GM20000 (cell line): ENCODE data around the gene NFATC3.

Experiments used
- DNase-seq: peaks from one replicate; pipeline ENCODE4 v3.0.0; 2012; ENCODE audit warnings: low spot score
- CTCF ChIP-seq: IDR thresholded peaks from 2 replicates; pipeline ENCODE4 v1.5.1; 2012; ENCODE audit warnings: mild to moderate bottlenecking, control low read depth; ENCODE audit errors: extremely low read depth, missing control alignments

NFATC3 gene

GRCh38 chr16:68200088-68200783, 115.1 kb downstream of the NFATC3 start:
- DNase-seq = peak; percentile 23
- TF ChIP-seq CTCF = no peak

- TF ChIP-seq CTCF = no peak
- no peak for DNase-seq
Observed at GRCh38 chr16:68202091-68202519, 116.9 kb downstream of the NFATC3 start.

- TF ChIP-seq CTCF = no peak
- no peak for DNase-seq
Observed at GRCh38 chr16:68206245-68206644, 121.1 kb downstream of the NFATC3 start.

GRCh38 chr16:68214726-68215125, 129.6 kb downstream of the NFATC3 start:
- no peak for TF ChIP-seq CTCF
- no peak for DNase-seq

- no peak for TF ChIP-seq CTCF
- no peak for DNase-seq
Observed at GRCh38 chr16:68215302-68215701, 130.1 kb downstream of the NFATC3 start.

GRCh38 chr16:68216240-68216639, 131.1 kb downstream of the NFATC3 start:
- no peak for TF ChIP-seq CTCF
- DNase-seq = no peak

DNA sequence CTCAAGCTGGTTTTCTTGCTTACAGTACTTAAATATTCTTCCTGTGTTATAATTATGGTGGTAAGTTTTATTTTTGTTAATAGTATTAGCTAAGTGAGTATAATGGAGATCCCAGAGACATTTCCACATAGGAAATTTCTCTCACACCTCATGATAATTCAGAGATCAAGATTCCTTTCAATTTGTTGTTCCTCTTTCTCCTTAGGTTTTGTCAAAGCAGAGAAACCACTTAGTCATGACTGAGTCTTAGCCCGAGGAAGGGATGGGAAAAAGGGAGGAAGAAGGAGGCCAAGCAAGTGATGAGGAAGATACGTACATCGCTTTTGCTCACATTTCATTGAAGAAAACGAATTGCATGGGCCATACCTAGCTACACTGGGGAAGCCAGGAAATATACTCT, 132.3 kb downstream of the NFATC3 start:
- no peak for DNase-seq
- no peak for TF ChIP-seq CTCF
